ENCODE measurements around the gene RBM19.

The RBM19 gene

GRCh38 chr12:113802000-113802749 lies 163.9 kb downstream of the RBM19 start:
- DNase-seq (ENCODE audit: low read depth): no peak

GRCh38 chr12:113800201-113800600 lies 165.9 kb downstream of the RBM19 start:
- DNase-seq (ENCODE audit: low read depth): no peak

GRCh38 chr12:113798552-113798951 lies 167.6 kb downstream of the RBM19 start:
- no peak for DNase-seq (ENCODE audit: low read depth)

GRCh38 chr12:113797535-113797868 lies 168.6 kb downstream of the RBM19 start:
- DNase-seq (ENCODE audit: low read depth): no peak

- no peak for DNase-seq (ENCODE audit: low read depth)
Measured at GRCh38 chr12:113796852-113797534, 169.1 kb downstream of the RBM19 start.

- no peak for DNase-seq (ENCODE audit: low read depth)
Measured at GRCh38 chr12:113796066-113796827, 169.9 kb downstream of the RBM19 start.

GRCh38 chr12:113795445-113795844 lies 170.7 kb downstream of the RBM19 start:
- no peak for DNase-seq (ENCODE audit: low read depth)

GRCh38 chr12:113794774-113795173 lies 171.4 kb downstream of the RBM19 start:
- no peak for DNase-seq (ENCODE audit: low read depth)

- no peak for DNase-seq (ENCODE audit: low read depth)
Measured at GRCh38 chr12:113793250-113793649, 172.9 kb downstream of the RBM19 start.

GRCh38 chr12:113792450-113792849 lies 173.7 kb downstream of the RBM19 start:
- no peak for DNase-seq (ENCODE audit: low read depth)

GRCh38 chr12:113788020-113788856 lies 177.9 kb downstream of the RBM19 start:
- DNase-seq (ENCODE audit: low read depth): no peak

GRCh38 chr12:113786107-113786506 lies 180.0 kb downstream of the RBM19 start:
- DNase-seq (ENCODE audit: low read depth): no peak

- DNase-seq (ENCODE audit: low read depth): no peak
Measured at GRCh38 chr12:113783811-113784210, 182.3 kb downstream of the RBM19 start.

GRCh38 chr12:113782873-113783272 lies 183.3 kb downstream of the RBM19 start:
- DNase-seq (ENCODE audit: low read depth): no peak

- DNase-seq (ENCODE audit: low read depth): no peak
Measured at GRCh38 chr12:113781415-113782198, 184.5 kb downstream of the RBM19 start.

- no peak for DNase-seq (ENCODE audit: low read depth)
Measured at GRCh38 chr12:113779774-113780173, 186.4 kb downstream of the RBM19 start.

- no peak for DNase-seq (ENCODE audit: low read depth)
Measured at GRCh38 chr12:113778432-113779132, 187.5 kb downstream of the RBM19 start.

GRCh38 chr12:113777751-113778150 lies 188.4 kb downstream of the RBM19 start:
- DNase-seq (ENCODE audit: low read depth): no peak

GRCh38 chr12:113776536-113776935 lies 189.6 kb downstream of the RBM19 start:
- no peak for DNase-seq (ENCODE audit: low read depth)

GRCh38 chr12:113774526-113774925 lies 191.6 kb downstream of the RBM19 start:
- DNase-seq (ENCODE audit: low read depth): no peak
